Measurements from ENCODE around the gene SLC24A5. TPM values are rescaled to one million over a fixed set of nuclear protein-coding genes. Genes with fewer than 3 reads are reported as not detected.

The SLC24A5 gene
- total RNA-seq, 2 donors from 2014 or later: not detected

DNA sequence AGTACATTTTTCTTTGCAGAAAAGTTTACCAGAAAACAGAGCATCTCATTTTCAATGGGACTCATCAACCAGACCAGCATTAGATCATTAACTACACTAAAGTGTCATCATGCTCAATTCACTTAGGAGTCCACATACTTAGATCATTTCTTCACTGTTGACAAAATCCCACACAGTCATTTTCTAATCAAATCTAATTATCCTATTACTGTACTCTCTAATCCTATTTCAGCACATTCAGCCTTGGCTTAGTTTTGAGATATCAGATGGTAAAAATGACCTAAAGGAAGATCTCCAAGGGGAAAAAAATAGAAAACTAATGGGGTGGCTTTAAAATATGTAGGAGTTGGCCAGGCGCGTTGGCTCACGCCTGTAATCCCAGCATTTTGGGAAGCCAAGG lies 65.5 kb downstream of the SLC24A5 start:
- TF ChIP-seq, protein P1, sequence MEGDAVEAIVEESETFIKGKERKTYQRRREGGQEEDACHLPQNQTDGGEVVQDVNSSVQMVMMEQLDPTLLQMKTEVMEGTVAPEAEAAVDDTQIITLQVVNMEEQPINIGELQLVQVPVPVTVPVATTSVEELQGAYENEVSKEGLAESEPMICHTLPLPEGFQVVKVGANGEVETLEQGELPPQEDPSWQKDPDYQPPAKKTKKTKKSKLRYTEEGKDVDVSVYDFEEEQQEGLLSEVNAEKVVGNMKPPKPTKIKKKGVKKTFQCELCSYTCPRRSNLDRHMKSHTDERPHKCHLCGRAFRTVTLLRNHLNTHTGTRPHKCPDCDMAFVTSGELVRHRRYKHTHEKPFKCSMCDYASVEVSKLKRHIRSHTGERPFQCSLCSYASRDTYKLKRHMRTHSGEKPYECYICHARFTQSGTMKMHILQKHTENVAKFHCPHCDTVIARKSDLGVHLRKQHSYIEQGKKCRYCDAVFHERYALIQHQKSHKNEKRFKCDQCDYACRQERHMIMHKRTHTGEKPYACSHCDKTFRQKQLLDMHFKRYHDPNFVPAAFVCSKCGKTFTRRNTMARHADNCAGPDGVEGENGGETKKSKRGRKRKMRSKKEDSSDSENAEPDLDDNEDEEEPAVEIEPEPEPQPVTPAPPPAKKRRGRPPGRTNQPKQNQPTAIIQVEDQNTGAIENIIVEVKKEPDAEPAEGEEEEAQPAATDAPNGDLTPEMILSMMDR (IDR thresholded peaks at IDR 0.05): no peak
- no peak overlapping the region for H3K27ac ChIP-seq

DNA sequence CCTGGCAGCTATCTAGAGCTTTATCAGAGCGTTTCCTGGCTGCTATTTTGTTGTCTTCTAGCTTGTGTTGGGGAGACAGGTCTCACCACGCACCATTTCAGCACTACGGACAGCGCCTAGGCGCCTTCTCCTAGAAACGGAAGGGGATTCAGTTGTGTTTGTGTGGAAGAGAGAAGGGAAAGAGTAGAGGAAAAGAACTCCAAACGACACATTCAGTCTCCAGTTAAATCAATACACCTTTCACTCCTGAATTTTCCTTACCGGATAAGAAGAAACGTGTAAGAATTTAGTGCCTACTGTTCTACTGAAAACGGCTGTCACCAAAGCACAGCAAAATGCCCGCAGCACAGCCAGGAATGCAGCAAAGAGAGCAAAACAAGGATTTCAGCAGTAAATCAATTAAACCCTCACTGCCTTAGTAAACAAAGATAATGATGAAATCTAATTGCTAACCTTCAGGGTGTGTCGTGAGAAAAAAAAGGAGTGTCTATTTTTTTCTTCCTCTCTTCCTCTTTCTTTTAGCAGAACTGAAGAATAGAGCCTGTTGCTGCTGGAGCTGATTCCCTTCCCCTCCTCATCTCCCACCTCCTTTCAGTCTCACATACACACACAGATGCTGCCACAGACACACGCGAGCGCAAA lies 70.3 kb downstream of the SLC24A5 start:
- DNase-seq (ENCODE audit: low spot score) (peak; percentile 7), ATAC-seq (ENCODE audit: insufficient number of reproducible peaks, low FRiP score, low read depth) (no peak)
- no peaks in the 10 kb centered on the region for H3K36me3 ChIP-seq
- H3K4me1 ChIP-seq (ENCODE audit: control insufficient read depth in 1 of 2, low read depth in 2 of 2): no peaks in the 10 kb centered on the region
- TF ChIP-seq, protein P1 (IDR thresholded peaks at IDR 0.05): no peak
- no peaks in the 10 kb centered on the region for H3K27me3 ChIP-seq (replicated peaks; ENCODE audit: insufficient read depth)
- no peak overlapping the region for H3K27ac ChIP-seq
- H3K9me3 ChIP-seq: no peaks in the 10 kb centered on the region
- peak overlapping the region; percentile 2 for H3K4me3 ChIP-seq

More for the DNA sequence above, 65.5 kb downstream of the SLC24A5 start:
- H3K4me3 ChIP-seq: no peak overlapping the region
- ATAC-seq (ENCODE audit: insufficient number of reproducible peaks, low FRiP score, low read depth) (no peak), DNase-seq (ENCODE audit: low spot score) (no peak)
- no peaks in the 10 kb centered on the region for H3K27me3 ChIP-seq (replicated peaks; ENCODE audit: insufficient read depth)
- H3K36me3 ChIP-seq: no peaks in the 10 kb centered on the region
- no peaks in the 10 kb centered on the region for H3K4me1 ChIP-seq (ENCODE audit: control insufficient read depth in 1 of 2, low read depth in 2 of 2)
- no peaks in the 10 kb centered on the region for H3K9me3 ChIP-seq

DNA sequence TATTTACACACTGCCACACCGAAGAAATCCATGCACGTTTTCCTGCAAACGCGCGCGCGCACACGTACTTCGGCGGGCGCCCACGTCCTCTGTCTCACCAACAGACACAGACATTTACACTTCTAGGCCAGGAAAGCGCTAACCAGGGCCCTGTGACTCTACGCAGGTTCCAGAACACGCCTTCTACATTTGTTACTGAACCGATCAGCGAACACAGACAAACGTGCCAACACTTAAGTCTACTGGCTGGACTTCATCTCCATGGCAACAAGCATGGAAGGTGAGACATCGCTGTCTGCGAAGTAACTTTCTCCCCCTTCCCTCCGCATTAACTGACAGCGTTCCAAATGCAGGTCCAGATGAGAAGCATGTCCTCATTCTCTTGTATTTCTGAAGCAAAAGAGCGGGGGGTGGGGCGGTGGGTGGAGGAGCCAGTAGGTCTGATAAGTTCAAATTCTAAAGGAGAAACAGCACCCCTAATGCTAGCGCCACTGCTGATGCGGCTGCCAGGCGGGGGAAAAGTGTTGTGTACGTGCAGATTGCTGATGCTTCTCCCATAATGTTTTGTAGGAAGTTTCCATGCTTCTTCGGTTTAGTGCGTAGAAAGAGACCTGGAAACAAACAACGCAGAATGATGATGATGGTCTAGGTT lies 70.9 kb downstream of the SLC24A5 start, which contains the start of gene CTXN2:
Gene CTXN2 (plus strand): TSS at position 92 of the 652 bp plus-strand sequence. CDS start 9,636 bp downstream, outside the sequence.
- ATAC-seq (ENCODE audit: insufficient number of reproducible peaks, low FRiP score, low read depth): no peak
- H3K36me3 ChIP-seq: no peaks in the 10 kb centered on the region
- DNase-seq (ENCODE audit: low spot score): no peak
- H3K9me3 ChIP-seq: no peaks in the 10 kb centered on the region
- no peak within 1 kb of the TSS for H3K27ac ChIP-seq
- no peaks in the 10 kb centered on the region for H3K4me1 ChIP-seq (ENCODE audit: control insufficient read depth in 1 of 2, low read depth in 2 of 2)
- TF ChIP-seq, protein P1 (IDR thresholded peaks at IDR 0.05): no peak
- H3K4me3 ChIP-seq: peak within 1 kb of the TSS; percentile 2
- no peaks in the 10 kb centered on the region for H3K27me3 ChIP-seq (replicated peaks; ENCODE audit: insufficient read depth)

Other genes starting within 250 kb of the SLC24A5 start
- 100 to 1,000 TPM in 1 of 2 donors, 10 to 100 TPM in 1; 63.5 to 168 TPM for gene MYEF2, start 57.3 kb downstream of the SLC24A5 start, total RNA-seq
- not detected for gene CTXN2, start 70.7 kb downstream of the SLC24A5 start, total RNA-seq
- gene SLC12A1, start 85.3 kb downstream of the SLC24A5 start, total RNA-seq: under 1 TPM; 0.68 to 0.85 TPM
- gene DUT, start 210.4 kb downstream of the SLC24A5 start, total RNA-seq: 100 to 1,000 TPM in 1 of 2 donors, 10 to 100 TPM in 1; 50.7 to 106 TPM

Data from thoracic aorta (tissue), 2 donors.